Prostate gland (tissue), 2 donors: ENCODE results near the gene SETD2.

Experiments
- CTCF ChIP-seq, 4 experiments: fragments of 200-600 bp in 2 of 4; fragments of 450-650 bp in 2 of 4; sonication (generic) in 2 of 4; IDR thresholded peaks; 1 replicate in 3 of 4; 2 replicates in 1 of 4; pipeline ENCODE4 v1.5.1; 2016 to 2019; ENCODE audit warnings: antibody characterized with exemption in 4 of 4, mild to moderate bottlenecking in 2 of 4, moderate library complexity in 2 of 4
- POLR2A ChIP-seq: fragments of 450-650 bp; IDR thresholded peaks from one replicate; pipeline ENCODE4 v1.6.1; 2016; ENCODE audit warnings: antibody characterized with exemption, mild to moderate bottlenecking

GRCh38 chr3:47005212-47006144, 158.4 kb downstream of the SETD2 start:
- TF ChIP-seq CTCF (IDR thresholded peaks at IDR 0.05) (no peak), POLR2A (no peak)
